Panc1 (cell line): ENCODE measurements around the gene PLA2G5.

ENCODE experiments used
- POLR2AphosphoS5 ChIP-seq: IDR thresholded peaks from 2 replicates; pipeline ENCODE4 v1.6.1; 2012; ENCODE audit warnings: mild to moderate bottlenecking, low read depth, low read length, moderate library complexity
- REST ChIP-seq, 2 experiments: IDR thresholded peaks; 2 replicates each; pipeline ENCODE4 v1.6.1; 2011 to 2012; ENCODE audit warnings: low read depth in 2 of 2, control low read depth in 1 of 2, low read length in 1 of 2, mild to moderate bottlenecking in 1 of 2, moderate library complexity in 1 of 2; ENCODE audit not compliant: insufficient read depth in 1 of 2
- SIN3A ChIP-seq: IDR thresholded peaks from 2 replicates; pipeline ENCODE4 v1.6.1; 2012; ENCODE audit warnings: low read depth, mild to moderate bottlenecking, low read length, moderate library complexity, borderline replicate concordance; ENCODE audit not compliant: insufficient read depth
- TF ChIP-seq, protein P1 (sequence below): fragments of 450-650 bp; IDR thresholded peaks from 2 replicates; pipeline ENCODE4 v1.5.1; 2017; ENCODE audit warnings: mild to moderate bottlenecking

GRCh38 chr1:20111452-20111851 is 41.5 kb downstream of the PLA2G5 start:
- TF ChIP-seq, protein P1, sequence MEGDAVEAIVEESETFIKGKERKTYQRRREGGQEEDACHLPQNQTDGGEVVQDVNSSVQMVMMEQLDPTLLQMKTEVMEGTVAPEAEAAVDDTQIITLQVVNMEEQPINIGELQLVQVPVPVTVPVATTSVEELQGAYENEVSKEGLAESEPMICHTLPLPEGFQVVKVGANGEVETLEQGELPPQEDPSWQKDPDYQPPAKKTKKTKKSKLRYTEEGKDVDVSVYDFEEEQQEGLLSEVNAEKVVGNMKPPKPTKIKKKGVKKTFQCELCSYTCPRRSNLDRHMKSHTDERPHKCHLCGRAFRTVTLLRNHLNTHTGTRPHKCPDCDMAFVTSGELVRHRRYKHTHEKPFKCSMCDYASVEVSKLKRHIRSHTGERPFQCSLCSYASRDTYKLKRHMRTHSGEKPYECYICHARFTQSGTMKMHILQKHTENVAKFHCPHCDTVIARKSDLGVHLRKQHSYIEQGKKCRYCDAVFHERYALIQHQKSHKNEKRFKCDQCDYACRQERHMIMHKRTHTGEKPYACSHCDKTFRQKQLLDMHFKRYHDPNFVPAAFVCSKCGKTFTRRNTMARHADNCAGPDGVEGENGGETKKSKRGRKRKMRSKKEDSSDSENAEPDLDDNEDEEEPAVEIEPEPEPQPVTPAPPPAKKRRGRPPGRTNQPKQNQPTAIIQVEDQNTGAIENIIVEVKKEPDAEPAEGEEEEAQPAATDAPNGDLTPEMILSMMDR, result no peak
- no peak for TF ChIP-seq SIN3A
- no peak for TF ChIP-seq POLR2AphosphoS5
- TF ChIP-seq REST (IDR thresholded peaks at IDR 0.05; ENCODE audit: insufficient read depth in 1 of 2, low read depth in 2 of 2, low read length in 1 of 2), result no peak
